ENCODE measurements around the gene SCFD2. TPM values are rescaled to one million over a fixed set of nuclear protein-coding genes. Genes with fewer than 3 reads are reported as not detected.

Gene SCFD2
- total RNA-seq, 1 experiment from 2014 or later, result 8.1 TPM

- no peaks in the 10 kb centered on the region for H3K9me3 ChIP-seq (ENCODE audit: insufficient read depth, low read depth)
- H3K4me1 ChIP-seq (replicated peaks; ENCODE audit: insufficient read depth), result no peaks in the 10 kb centered on the region; the same call in 1 of the 2 replicates
- POLR2A ChIA-PET (ENCODE audit: unreplicated experiment), result interaction anchor here (0.7 kb wide), 1 partner anchor 340 kb away, joined by 9 read pairs; no protein-coding TSS in a partner anchor
- H3K9me2 ChIP-seq (ENCODE audit: insufficient read depth), result no peaks in the 10 kb centered on the region
- no peak for TF ChIP-seq EZH2 (IDR thresholded peaks at IDR 0.05; ENCODE audit: low read depth)
- TF ChIP-seq CTCF (conservative IDR thresholded peaks at IDR 0.05), result no peak
- DNase-seq, result no peak
- H3K4me3 ChIP-seq, result no peak overlapping the region
- intact Hi-C loops (cut with micrococcal nuclease; ENCODE audit: unreplicated experiment), result no loop called here
- BruUV-seq (replicated peaks), result no TSS peak
- no peaks in the 10 kb centered on the region for H3K36me3 ChIP-seq (ENCODE audit: low read depth)
- no peak overlapping the region for H3K4me2 ChIP-seq
- H3K79me2 ChIP-seq (ENCODE audit: low read depth), result no peaks in the 10 kb centered on the region
- H3K27me3 ChIP-seq (ENCODE audit: insufficient read depth, low read depth), result no peaks in the 10 kb centered on the region
- no peaks in the 10 kb centered on the region for H4K20me1 ChIP-seq (ENCODE audit: insufficient read depth)
- H2AFZ ChIP-seq, result no peak overlapping the region
- CTCF ChIA-PET, result no interaction called here
- H3K27ac ChIP-seq, result no peak overlapping the region
- H3F3A ChIP-seq (ENCODE audit: insufficient read depth, low read depth), result no peaks in the 10 kb centered on the region
Measured at GRCh38 chr4:52865300-52865699, 500.6 kb downstream of the SCFD2 start.

- H3K79me2 ChIP-seq (ENCODE audit: low read depth), result no peaks in the 10 kb centered on the region
- DNase-seq, result no peak
- H3K36me3 ChIP-seq (ENCODE audit: low read depth), result no peaks in the 10 kb centered on the region
- H4K20me1 ChIP-seq (ENCODE audit: insufficient read depth), result no peaks in the 10 kb centered on the region
- BruUV-seq (replicated peaks), result no TSS peak
- no peaks in the 10 kb centered on the region for H3K27me3 ChIP-seq (ENCODE audit: insufficient read depth, low read depth)
- intact Hi-C loops (cut with micrococcal nuclease; ENCODE audit: unreplicated experiment), result no loop called here
- no peak for TF ChIP-seq EZH2 (IDR thresholded peaks at IDR 0.05; ENCODE audit: low read depth)
- TF ChIP-seq CTCF (conservative IDR thresholded peaks at IDR 0.05), result no peak
- H3K4me2 ChIP-seq, result no peak overlapping the region
- no peaks in the 10 kb centered on the region; the same call in 1 of the 2 replicates for H3K4me1 ChIP-seq (replicated peaks; ENCODE audit: insufficient read depth)
- H2AFZ ChIP-seq, result no peak overlapping the region
- no peaks in the 10 kb centered on the region for H3K9me3 ChIP-seq (ENCODE audit: insufficient read depth, low read depth)
- CTCF ChIA-PET, result no interaction called here
- no peaks in the 10 kb centered on the region for H3K9me2 ChIP-seq (ENCODE audit: insufficient read depth)
- H3K4me3 ChIP-seq, result no peak overlapping the region
- no peak overlapping the region for H3K27ac ChIP-seq
- no peaks in the 10 kb centered on the region for H3F3A ChIP-seq (ENCODE audit: insufficient read depth, low read depth)
- POLR2A ChIA-PET (ENCODE audit: unreplicated experiment), result interaction anchor here (0.7 kb wide), 1 partner anchor 341 kb away, joined by 9 read pairs; no protein-coding TSS in a partner anchor
Measured at GRCh38 chr4:52864793-52865192, 501.1 kb downstream of the SCFD2 start.

- no peak for DNase-seq
- intact Hi-C loops (cut with micrococcal nuclease; ENCODE audit: unreplicated experiment), result no loop called here
- Histone ChIP-seq H3K4me1 (replicated peaks; ENCODE audit: insufficient read depth) (no peaks in the 10 kb centered on the region; the same call in 1 of the 2 replicates), H3K4me3 (no peak overlapping the region), H3K9me2 (ENCODE audit: insufficient read depth) (no peaks in the 10 kb centered on the region), H3K4me2 (no peak overlapping the region), H3K36me3 (ENCODE audit: low read depth) (no peaks in the 10 kb centered on the region), H4K20me1 (ENCODE audit: insufficient read depth) (no peaks in the 10 kb centered on the region), H2AFZ (no peak overlapping the region), H3K9me3 (ENCODE audit: insufficient read depth, low read depth) (no peaks in the 10 kb centered on the region; the same call in 1 of the 2 replicates), H3F3A (ENCODE audit: insufficient read depth, low read depth) (no peaks in the 10 kb centered on the region), H3K27ac (no peak overlapping the region), H3K27me3 (ENCODE audit: insufficient read depth, low read depth) (no peaks in the 10 kb centered on the region), H3K79me2 (ENCODE audit: low read depth) (no peaks in the 10 kb centered on the region)
- TF ChIP-seq CTCF (conservative IDR thresholded peaks at IDR 0.05) (no peak), EZH2 (IDR thresholded peaks at IDR 0.05; ENCODE audit: low read depth) (no peak)
- CTCF ChIA-PET, result no interaction called here
- BruUV-seq (replicated peaks), result no TSS peak
- POLR2A ChIA-PET (ENCODE audit: unreplicated experiment), result no interaction called here
Measured at GRCh38 chr4:52863324-52863723, 502.5 kb downstream of the SCFD2 start.

Measured in PC-9 (cell line).